Immature natural killer cell (primary cell): ENCODE results near the gene VSX2. TPM values are rescaled to one million over a fixed set of nuclear protein-coding genes. Genes with fewer than 3 reads are reported as not detected.
A peak's percentile ranks its signal among the peaks of the same experiment; 100 is the strongest.
"Not testable (repeated sequence)": the region's sequence is repeated elsewhere in the genome, so short reads cannot be mapped to it uniquely, and the experiment has no call there.

ENCODE experiments used
- DNase-seq, 3 donors: peaks; one replicate each; pipeline ENCODE4 v3.0.0; 2022; ENCODE audit warnings: mixed read lengths in 1 of 3
- H3K27ac Mint-ChIP-seq, 6 donors: one replicate each; pipeline ENCODE4 v1.8.0; 2020; ENCODE audit warnings: mixed read lengths in 6 of 6, mild to moderate bottlenecking in 5 of 6, inconsistent platforms in 4 of 6, moderate library complexity in 3 of 6
- H3K27me3 Mint-ChIP-seq, 3 donors: one replicate each; pipeline ENCODE4 v1.8.0; 2020 to 2021; ENCODE audit warnings: low read depth in 3 of 3, mild to moderate bottlenecking in 3 of 3, mixed read lengths in 3 of 3, moderate library complexity in 3 of 3, inconsistent platforms in 1 of 3
- H3K36me3 Mint-ChIP-seq, 3 donors: one replicate each; pipeline ENCODE4 v1.8.0; 2020; ENCODE audit warnings: mixed read lengths in 3 of 3, inconsistent platforms in 2 of 3, mild to moderate bottlenecking in 2 of 3
- H3K4me1 Mint-ChIP-seq, 2 donors: one replicate each; pipeline ENCODE4 v1.8.0; 2020; ENCODE audit warnings: inconsistent platforms in 2 of 2, mild to moderate bottlenecking in 2 of 2, mixed read lengths in 2 of 2, moderate library complexity in 1 of 2
- H3K4me3 Mint-ChIP-seq, 5 donors: one replicate each; pipeline ENCODE4 v1.8.0; 2020; ENCODE audit warnings: mild to moderate bottlenecking in 5 of 5, mixed read lengths in 5 of 5, inconsistent platforms in 3 of 5, moderate library complexity in 3 of 5
- H3K9me3 Mint-ChIP-seq, 6 donors: one replicate each; pipeline ENCODE4 v1.8.0; 2020; ENCODE audit warnings: mild to moderate bottlenecking in 6 of 6, mixed read lengths in 6 of 6, inconsistent platforms in 4 of 6, moderate library complexity in 3 of 6
- polyA plus RNA-seq, 3 donors: library from polyadenylated mRNA; unstranded; fragments of 300-500 nt; fragmentation: Illumina TruSeq; gene quantifications; one replicate each; pipeline ENCODE4 v1.2.3, GENCODE V29; 2021

The VSX2 gene
- polyA plus RNA-seq, 3 donors from 2014 or later = not detected

- Mint-ChIP-seq H3K27ac (no peak overlapping the region), H3K27me3 (peaks cover 0 to 6% (median 3%) of the 10 kb centered on the region in 3 donors)
These were observed 18.9 kb downstream of the VSX2 start for GRCh38 chr14:74257941-74258763.

GRCh38 chr14:74258764-74259035, 19.5 kb downstream of the VSX2 start:
- Mint-ChIP-seq H3K36me3 (no peaks in the 10 kb centered on the region), H3K4me1 (peaks cover 6 to 11% of the 10 kb centered on the region in 2 donors), H3K4me3 (peak overlapping the region in 2 of 5 donors; percentile 50 to 70), H3K27ac (no peak overlapping the region), H3K27me3 (peaks cover 0 to 6% (median 3%) of the 10 kb centered on the region in 3 donors), H3K9me3 (no peaks in the 10 kb centered on the region)
- DNase-seq = no peak

More at GRCh38 chr14:74257941-74258763, 18.9 kb downstream of the VSX2 start:
- Mint-ChIP-seq H3K36me3 (no peaks in the 10 kb centered on the region), H3K4me1 (peaks cover 6 to 11% of the 10 kb centered on the region in 2 donors), H3K4me3 (peak overlapping the region; percentile 79 to 88 (median 83)), H3K9me3 (no peaks in the 10 kb centered on the region)
- no peak for DNase-seq

- H3K4me3 Mint-ChIP-seq = peak overlapping the region in 3 of 5 donors; percentile 44 to 57 (median 50)
These were observed 20.3 kb downstream of the VSX2 start for GRCh38 chr14:74259513-74259912.

GRCh38 chr14:74260525-74261233, 21.4 kb downstream of the VSX2 start:
- H3K36me3 Mint-ChIP-seq = no peaks in the 10 kb centered on the region
- H3K27me3 Mint-ChIP-seq = peaks cover 0 to 7% (median 3%) of the 10 kb centered on the region in 3 donors
- H3K27ac Mint-ChIP-seq = no peak overlapping the region
- peaks cover 6 to 11% of the 10 kb centered on the region in 2 donors for H3K4me1 Mint-ChIP-seq
- H3K4me3 Mint-ChIP-seq = no peak overlapping the region
- DNase-seq = no peak
- no peaks in the 10 kb centered on the region for H3K9me3 Mint-ChIP-seq

More at GRCh38 chr14:74259513-74259912, 20.3 kb downstream of the VSX2 start:
- H3K36me3 Mint-ChIP-seq = no peaks in the 10 kb centered on the region
- peaks cover 0 to 6% (median 3%) of the 10 kb centered on the region in 3 donors for H3K27me3 Mint-ChIP-seq
- H3K4me1 Mint-ChIP-seq = peaks cover 6 to 11% of the 10 kb centered on the region in 2 donors
- no peak for DNase-seq
- no peak overlapping the region for H3K27ac Mint-ChIP-seq
- H3K9me3 Mint-ChIP-seq = no peaks in the 10 kb centered on the region

DNA sequence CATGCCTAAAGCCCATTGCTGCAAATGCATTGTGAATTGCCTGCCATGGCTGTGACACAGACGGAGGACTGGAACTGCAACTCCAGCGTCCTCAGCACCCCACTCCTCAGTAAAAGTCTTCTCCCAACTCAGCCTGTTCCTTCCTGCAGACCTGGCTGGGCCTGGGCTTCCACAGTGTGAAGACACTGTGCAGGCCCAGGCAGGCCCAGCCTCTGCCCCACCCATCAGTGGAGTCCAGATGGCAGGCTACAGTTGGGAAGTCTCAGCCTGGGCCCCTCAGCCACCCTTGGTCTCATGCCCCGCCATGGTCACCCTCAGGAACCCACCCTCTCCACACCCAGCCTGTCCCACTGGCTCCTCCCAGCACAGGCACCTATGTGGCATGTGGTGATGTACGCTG, 22.0 kb downstream of the VSX2 start:
- Mint-ChIP-seq H3K9me3 (no peaks in the 10 kb centered on the region), H3K27me3 (peaks cover 0 to 7% (median 3%) of the 10 kb centered on the region in 3 donors), H3K27ac (peak overlapping the region in 1 of 6 donors; percentile 19), H3K4me1 (peaks cover 6 to 9% of the 10 kb centered on the region in 2 donors), H3K36me3 (no peaks in the 10 kb centered on the region), H3K4me3 (no peak overlapping the region)
- no peak for DNase-seq

DNA sequence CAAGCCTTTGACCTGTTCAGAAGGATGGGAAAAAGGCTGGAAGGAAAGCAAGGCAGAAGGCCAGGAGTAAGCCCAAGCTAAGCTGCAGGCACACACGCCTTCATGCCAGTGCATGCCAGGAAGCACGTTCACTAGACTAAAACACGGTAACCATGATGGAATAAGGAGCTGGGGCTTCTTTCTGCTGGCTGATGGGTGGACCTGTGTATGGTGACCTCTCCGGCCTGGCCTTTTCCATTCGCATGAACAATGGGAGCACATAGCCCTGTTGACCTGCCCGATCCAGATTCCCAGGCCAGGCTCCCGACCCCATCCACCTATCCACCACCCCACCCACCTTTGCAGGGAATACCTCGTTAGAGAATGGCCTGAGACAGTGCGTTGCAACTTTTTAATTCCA, 22.8 kb downstream of the VSX2 start:
- Mint-ChIP-seq H3K27me3 (peaks cover 0 to 5% (median under 1%) of the 10 kb centered on the region in 3 donors), H3K36me3 (no peaks in the 10 kb centered on the region), H3K27ac (no peak overlapping the region), H3K4me3 (no peak overlapping the region), H3K9me3 (no peaks in the 10 kb centered on the region), H3K4me1 (peaks cover 1 to 3% of the 10 kb centered on the region in 2 donors)
- DNase-seq = no peak

- peaks cover 0 to 5% (median 0%) of the 10 kb centered on the region in 3 donors for H3K27me3 Mint-ChIP-seq
- H3K27ac Mint-ChIP-seq = no peak overlapping the region
These were observed 23.9 kb downstream of the VSX2 start for GRCh38 chr14:74263181-74263580.

DNA sequence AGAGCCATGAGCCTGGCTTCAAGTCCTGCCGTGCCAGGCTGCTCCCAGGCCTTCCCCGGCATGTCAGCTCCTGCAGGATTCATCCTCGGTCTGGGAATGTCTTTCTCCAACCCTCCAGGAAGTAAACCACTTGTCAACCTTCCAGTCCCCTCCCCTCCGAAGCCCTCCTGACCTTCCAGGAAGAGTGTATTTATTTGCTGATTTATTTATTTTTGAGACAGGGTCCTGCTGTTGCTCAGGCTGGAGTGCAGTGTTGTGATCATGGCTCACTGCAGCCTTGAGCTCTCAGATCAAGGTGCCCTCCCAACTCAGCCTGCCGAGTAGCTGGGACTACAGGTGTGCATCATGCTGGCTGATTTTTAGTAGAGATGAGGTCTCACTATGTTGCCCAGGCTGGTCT, 24.7 kb downstream of the VSX2 start:
- Mint-ChIP-seq H3K9me3 (no peaks in the 10 kb centered on the region), H3K4me3 (no peak overlapping the region), H3K27me3 (peaks cover 0 to 8% (median 3%) of the 10 kb centered on the region in 3 donors), H3K4me1 (no peaks in the 10 kb centered on the region), H3K27ac (no peak overlapping the region), H3K36me3 (no peaks in the 10 kb centered on the region)
- DNase-seq = no peak

More at GRCh38 chr14:74263181-74263580, 23.9 kb downstream of the VSX2 start:
- Mint-ChIP-seq H3K4me3 (no peak overlapping the region), H3K36me3 (no peaks in the 10 kb centered on the region), H3K9me3 (no peaks in the 10 kb centered on the region), H3K4me1 (no peaks in the 10 kb centered on the region)
- no peak for DNase-seq

DNA sequence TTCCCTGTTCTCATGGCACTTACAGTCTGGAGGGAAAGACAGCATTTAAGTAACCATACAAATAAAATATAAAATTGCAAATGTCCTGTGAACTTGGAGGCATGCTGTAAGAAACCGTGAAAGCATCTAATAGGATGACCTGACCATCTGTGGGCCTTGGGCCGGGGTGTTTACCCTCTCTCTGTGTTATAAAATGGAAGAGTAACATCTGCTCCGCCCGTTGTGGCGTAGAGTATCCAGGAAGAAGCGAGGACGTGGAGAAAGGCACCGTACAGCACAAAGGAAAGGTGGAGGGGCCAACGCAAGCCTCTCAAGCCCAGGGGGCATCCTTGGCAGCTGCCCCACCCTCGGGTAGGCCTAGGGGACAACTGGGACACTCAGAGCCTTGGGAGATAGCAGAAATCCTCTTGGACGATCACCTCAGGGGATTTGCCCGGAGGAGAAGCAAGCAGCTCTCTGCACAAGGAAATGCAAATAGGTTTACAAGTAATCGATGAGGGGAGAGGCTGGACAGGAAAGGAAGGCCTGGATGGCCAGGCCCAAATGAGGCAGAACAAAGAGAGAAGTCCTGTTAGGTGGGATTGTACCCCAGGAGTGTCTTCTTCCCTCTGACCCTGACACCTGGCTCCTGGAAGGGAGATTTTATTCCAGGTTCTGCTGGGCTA, 26.2 kb downstream of the VSX2 start:
- Mint-ChIP-seq H3K36me3 (no peaks in the 10 kb centered on the region), H3K27ac (no peak overlapping the region), H3K4me3 (no peak overlapping the region), H3K9me3 (no peaks in the 10 kb centered on the region), H3K4me1 (no peaks in the 10 kb centered on the region), H3K27me3 (peaks cover 0 to 8% (median 3%) of the 10 kb centered on the region in 3 donors)
- no peak for DNase-seq

GRCh38 chr14:74267588-74267987, 28.3 kb downstream of the VSX2 start:
- H3K27ac Mint-ChIP-seq = peak overlapping the region in 1 of 6 donors; percentile 56
- no peak for DNase-seq
- H3K27me3 Mint-ChIP-seq = peaks cover 3 to 9% (median 5%) of the 10 kb centered on the region in 3 donors
- no peaks in the 10 kb centered on the region for H3K4me1 Mint-ChIP-seq
- no peaks in the 10 kb centered on the region for H3K9me3 Mint-ChIP-seq
- H3K4me3 Mint-ChIP-seq = no peak overlapping the region
- no peaks in the 10 kb centered on the region for H3K36me3 Mint-ChIP-seq

DNA sequence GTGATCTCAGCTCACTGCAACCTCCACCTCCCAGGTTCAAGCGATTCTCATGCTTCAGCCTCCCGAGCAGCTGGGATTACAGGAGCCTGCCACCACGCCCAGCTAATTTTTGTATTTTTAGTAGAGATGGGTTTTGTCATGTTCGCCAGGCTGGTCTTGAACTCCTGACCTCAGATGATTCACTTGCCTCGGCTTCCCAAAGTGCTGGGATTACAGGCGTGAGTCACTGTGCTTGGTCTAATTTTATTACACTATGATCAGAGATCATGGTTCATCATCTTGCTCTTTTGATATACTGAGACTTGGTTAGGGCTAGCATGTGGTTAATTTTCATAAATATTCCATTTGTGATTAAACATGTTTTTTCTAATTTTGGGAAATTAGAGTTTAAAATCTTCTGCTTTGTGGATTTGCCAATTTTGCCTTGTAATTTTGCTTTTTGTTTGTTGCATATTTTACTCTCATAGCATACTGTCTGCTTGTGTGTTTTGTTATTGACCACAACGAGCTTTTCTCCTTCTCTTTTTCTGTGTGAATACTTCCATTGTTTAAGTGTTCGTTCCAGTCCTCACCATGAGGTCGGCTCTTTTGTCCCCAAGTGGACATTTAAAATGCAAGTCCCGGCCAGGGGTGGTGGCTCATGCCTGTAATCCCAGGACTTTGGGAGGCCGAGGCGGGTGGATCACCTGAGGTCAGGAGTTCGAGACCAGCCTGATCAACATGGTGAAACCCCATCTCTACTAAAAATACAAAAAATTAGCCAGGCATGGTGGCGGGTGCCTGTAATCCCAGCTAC, 31.3 kb downstream of the VSX2 start:
- not testable (repeated sequence) for H3K4me3 Mint-ChIP-seq, H3K4me1 Mint-ChIP-seq, H3K27me3 Mint-ChIP-seq, DNase-seq, H3K36me3 Mint-ChIP-seq, H3K27ac Mint-ChIP-seq, H3K9me3 Mint-ChIP-seq

DNA sequence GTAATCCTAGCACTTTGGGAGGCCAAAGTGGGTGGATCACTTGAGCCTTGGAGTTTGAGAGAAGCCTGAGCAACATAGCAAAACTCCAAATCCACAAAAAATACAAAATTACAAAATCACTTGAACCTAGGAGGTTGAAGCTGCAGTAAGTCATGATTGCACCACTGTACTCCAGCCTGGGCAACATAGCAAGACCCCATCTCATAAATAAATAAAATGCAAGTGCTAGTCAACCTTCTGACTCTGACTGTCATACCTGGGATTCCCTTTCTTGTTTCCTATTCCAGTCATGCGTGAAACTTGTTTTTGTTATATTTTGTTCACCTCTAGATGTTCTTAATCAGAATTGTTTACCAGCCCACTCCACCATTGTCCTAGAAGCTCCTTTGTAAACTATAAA, 32.1 kb downstream of the VSX2 start:
- no peaks in the 10 kb centered on the region for H3K4me1 Mint-ChIP-seq
- no peaks in the 10 kb centered on the region for H3K36me3 Mint-ChIP-seq
- H3K9me3 Mint-ChIP-seq = no peaks in the 10 kb centered on the region
- no peak overlapping the region for H3K27ac Mint-ChIP-seq
- H3K27me3 Mint-ChIP-seq = peaks cover 3 to 7% (median 5%) of the 10 kb centered on the region in 3 donors
- no peak overlapping the region for H3K4me3 Mint-ChIP-seq
- DNase-seq = no peak

DNA sequence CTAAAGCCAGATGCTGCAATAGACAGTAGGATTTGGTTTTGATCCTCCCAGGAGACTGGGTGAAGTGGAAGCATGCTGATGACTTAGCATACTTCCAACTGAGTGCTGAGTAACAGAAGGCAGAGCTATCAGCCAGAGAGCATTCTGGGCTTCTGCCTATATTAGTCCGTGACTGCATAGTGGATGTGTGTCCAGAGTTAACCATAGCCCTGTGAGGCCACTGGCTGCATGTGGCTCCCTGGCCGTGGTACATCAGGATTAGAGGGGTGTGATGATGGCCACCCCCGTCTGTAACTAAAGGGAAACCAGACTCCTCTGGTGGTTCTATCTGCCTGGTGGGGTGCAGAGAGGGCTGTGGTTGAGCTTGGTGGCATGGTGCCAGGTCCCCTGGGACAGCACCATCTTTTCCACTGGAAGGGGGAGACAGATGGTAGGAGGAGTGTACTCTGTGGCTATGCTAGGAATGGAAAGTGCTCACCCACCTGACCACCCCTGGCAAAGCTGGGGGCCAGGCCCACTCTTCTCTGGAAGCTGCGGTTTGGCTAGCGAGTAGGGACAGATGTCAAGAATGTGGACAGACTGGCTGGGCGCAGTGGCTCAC, 36.1 kb downstream of the VSX2 start:
- H3K27ac Mint-ChIP-seq = no peak overlapping the region

More for the DNA sequence above, 36.1 kb downstream of the VSX2 start:
- no peak for DNase-seq
- no peak overlapping the region for H3K4me3 Mint-ChIP-seq
- peaks cover 0 to 8% (median 0%) of the 10 kb centered on the region in 3 donors for H3K36me3 Mint-ChIP-seq
- H3K4me1 Mint-ChIP-seq = no peaks in the 10 kb centered on the region
- peaks cover 1 to 5% (median 4%) of the 10 kb centered on the region in 3 donors for H3K27me3 Mint-ChIP-seq
- peaks cover 0 to 5% (median under 1%) of the 10 kb centered on the region in 6 donors for H3K9me3 Mint-ChIP-seq
